WTC11 (cell line): ENCODE data around the gene NLRX1. TPM values are rescaled to one million over a fixed set of nuclear protein-coding genes. Genes with fewer than 3 reads are reported as not detected.

Experiments used
- ATAC-seq: fragments of 200-7000 bp; cut with Tn5 transposase; 2 replicates; pipeline ENCODE4 v1.10.0; 2021; ENCODE audit warnings: mild to moderate bottlenecking, moderate library complexity
- CTCF ChIA-PET: fragments of 300-600 bp; sonication (Branson Sonifier 250); formaldehyde crosslinking; loops from one replicate; lab custom pipeline; 2021; ENCODE audit warnings: antibody characterized with exemption; lab: Charles Lee
- POLR2A ChIA-PET: fragments of 350-600 bp; sonication (Branson Sonifier 250); formaldehyde crosslinking; loops from one replicate; lab custom pipeline; 2021; ENCODE audit warnings: antibody characterized with exemption; lab: Charles Lee
- DNase-seq: peaks from one replicate; pipeline ENCODE4 v3.0.0; 2021; ENCODE audit warnings: low spot score
- H3K27ac Mint-ChIP-seq: 2 replicates; pipeline ENCODE4 v1.8.0; 2021; ENCODE audit warnings: mixed read lengths
- H3K27me3 Mint-ChIP-seq: 2 replicates; pipeline ENCODE4 v1.8.0; 2021; ENCODE audit warnings: low read depth, mild to moderate bottlenecking, moderate library complexity, mixed read lengths
- H3K36me3 Mint-ChIP-seq: 2 replicates; pipeline ENCODE4 v1.8.0; 2021; ENCODE audit warnings: mixed read lengths
- H3K4me1 Mint-ChIP-seq: 2 replicates; pipeline ENCODE4 v1.8.0; 2022; ENCODE audit warnings: mixed read lengths
- H3K4me3 Mint-ChIP-seq: 2 replicates; pipeline ENCODE4 v1.8.0; 2021; ENCODE audit warnings: mild to moderate bottlenecking, moderate library complexity, mixed read lengths
- H3K9me3 Mint-ChIP-seq: 2 replicates; pipeline ENCODE4 v1.8.0; 2021; ENCODE audit warnings: mixed read lengths
- CREB1 ChIP-seq: sonication (generic); formaldehyde crosslinking; IDR thresholded peaks from 2 replicates; pipeline ENCODE4 v1.8.0; 2023; ENCODE audit warnings: mild to moderate bottlenecking, missing genetic modification reagents
- CREM ChIP-seq: sonication (generic); formaldehyde crosslinking; IDR thresholded peaks from 2 replicates; pipeline ENCODE4 v1.8.1; 2022; ENCODE audit warnings: mild to moderate bottlenecking, missing genetic modification reagents, moderate library complexity
- ELF4 ChIP-seq: sonication (generic); formaldehyde crosslinking; IDR thresholded peaks from 2 replicates; pipeline ENCODE4 v1.8.1; 2022; ENCODE audit warnings: low read depth, mild to moderate bottlenecking, moderate library complexity, missing genetic modification reagents
- ESRRA ChIP-seq: sonication (generic); formaldehyde crosslinking; IDR thresholded peaks from 2 replicates; pipeline ENCODE4 v1.8.1; 2022; ENCODE audit warnings: mild to moderate bottlenecking, missing genetic modification reagents, borderline replicate concordance
- ETV6 ChIP-seq: sonication (generic); formaldehyde crosslinking; IDR thresholded peaks from 2 replicates; pipeline ENCODE4 v1.8.1; 2022; ENCODE audit warnings: mild to moderate bottlenecking, missing genetic modification reagents
- FOXK1 ChIP-seq: sonication (generic); formaldehyde crosslinking; IDR thresholded peaks from 2 replicates; pipeline ENCODE4 v1.8.0; 2022; ENCODE audit warnings: mild to moderate bottlenecking, moderate library complexity, missing genetic modification reagents
- JUN ChIP-seq: sonication (generic); formaldehyde crosslinking; IDR thresholded peaks from 2 replicates; pipeline ENCODE4 v1.8.0; 2023; ENCODE audit warnings: mild to moderate bottlenecking, missing genetic modification reagents
- OVOL2 ChIP-seq: fragments of 250-450 bp; sonication (Bioruptor Pico); IDR thresholded peaks from 2 replicates; pipeline ENCODE4 v1.9.0; 2021; ENCODE audit warnings: mild to moderate bottlenecking, borderline replicate concordance
- SMAD3 ChIP-seq: sonication (generic); formaldehyde crosslinking; IDR thresholded peaks from 2 replicates; pipeline ENCODE4 v1.8.0; 2022; ENCODE audit warnings: missing genetic modification reagents, mild to moderate bottlenecking, borderline replicate concordance
- SP1 ChIP-seq: sonication (generic); formaldehyde crosslinking; conservative IDR thresholded peaks from 2 replicates; pipeline ENCODE4 v1.8.1; 2022; ENCODE audit warnings: missing genetic modification reagents
- ZBTB21 ChIP-seq: sonication (generic); formaldehyde crosslinking; IDR thresholded peaks from 2 replicates; pipeline ENCODE4 v1.8.1; 2023; ENCODE audit warnings: mild to moderate bottlenecking, missing genetic modification reagents, borderline replicate concordance
- ZNF263 ChIP-seq: sonication (generic); formaldehyde crosslinking; IDR thresholded peaks from 2 replicates; pipeline ENCODE4 v1.8.1; 2022; ENCODE audit warnings: low read depth, mild to moderate bottlenecking, moderate library complexity, missing genetic modification reagents
- ZNF423 ChIP-seq: fragments of 250-450 bp; sonication (Bioruptor Pico); IDR thresholded peaks from 2 replicates; pipeline ENCODE4 v2.1.2; 2022; ENCODE audit warnings: mild to moderate bottlenecking, moderate library complexity
- total RNA-seq: library from RNA; stranded (reverse); gene quantifications from 3 replicates; pipeline ENCODE4 v1.2.3, GENCODE V29; 2021
- TF ChIP-seq, protein P1 (sequence below): sonication (generic); formaldehyde crosslinking; IDR thresholded peaks from 2 replicates; pipeline ENCODE4 v1.8.1; 2023; ENCODE audit warnings: mild to moderate bottlenecking, missing genetic modification reagents, moderate library complexity
- TF ChIP-seq, protein P2 (sequence below): sonication (generic); formaldehyde crosslinking; IDR thresholded peaks from 2 replicates; pipeline ENCODE4 v1.8.1; 2023; ENCODE audit warnings: mild to moderate bottlenecking, moderate library complexity, missing genetic modification reagents
- TF ChIP-seq, protein P3 (sequence below): sonication (generic); formaldehyde crosslinking; IDR thresholded peaks from 2 replicates; pipeline ENCODE4 v1.8.0; 2022; ENCODE audit warnings: missing genetic modification reagents
- TF ChIP-seq, protein P4 (sequence below): sonication (generic); formaldehyde crosslinking; IDR thresholded peaks from 2 replicates; pipeline ENCODE4 v1.8.1; 2022; ENCODE audit warnings: low read depth, mild to moderate bottlenecking, moderate library complexity, missing genetic modification reagents, borderline replicate concordance
- TF ChIP-seq, protein P5 (sequence below): sonication (generic); formaldehyde crosslinking; conservative IDR thresholded peaks from 2 replicates; pipeline ENCODE4 v1.8.1; 2023; ENCODE audit warnings: mild to moderate bottlenecking, low read depth, missing genetic modification reagents, moderate library complexity
- TF ChIP-seq, protein P6 (sequence below): sonication (generic); formaldehyde crosslinking; IDR thresholded peaks from 2 replicates; pipeline ENCODE4 v1.8.1; 2022; ENCODE audit warnings: mild to moderate bottlenecking, missing genetic modification reagents, moderate library complexity, borderline replicate concordance
- TF ChIP-seq, protein P7 (sequence below): sonication (generic); formaldehyde crosslinking; IDR thresholded peaks from 2 replicates; pipeline ENCODE4 v1.8.1; 2022; ENCODE audit warnings: missing genetic modification reagents, borderline replicate concordance
- TF ChIP-seq, protein P8 (sequence below): fragments of 200-600 bp; IDR thresholded peaks from 2 replicates; pipeline ENCODE4 v1.8.0; 2022; ENCODE audit warnings: antibody characterized with exemption

NLRX1 gene
- total RNA-seq, 1 experiment from 2014 or later, result 20.8 TPM

DNA sequence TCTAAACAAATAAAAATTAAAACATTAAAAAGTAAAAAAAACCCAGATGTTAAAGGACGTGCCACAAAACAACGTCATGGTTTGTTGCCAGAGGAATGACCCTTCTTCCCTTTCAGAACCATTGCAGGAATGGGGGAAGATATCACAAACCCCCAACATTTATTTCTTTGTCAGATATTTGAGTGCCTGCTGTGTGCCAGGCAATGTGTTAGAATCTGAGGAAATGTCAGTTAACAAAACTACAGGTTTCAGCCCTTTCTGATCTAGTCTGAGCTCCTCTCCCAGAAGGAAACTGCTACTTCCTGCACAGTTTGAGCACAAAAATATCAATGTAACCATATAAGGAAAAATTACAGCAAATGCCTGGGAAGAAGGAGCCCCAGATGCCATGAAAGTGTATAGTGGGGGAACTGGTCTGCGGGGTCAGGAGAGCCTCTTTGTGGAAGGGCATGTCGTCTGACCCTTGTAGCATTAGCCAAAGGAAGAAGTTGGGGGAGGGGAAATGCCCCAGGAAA is 9.7 kb downstream of the NLRX1 start (continued):
- TF ChIP-seq, protein P1, sequence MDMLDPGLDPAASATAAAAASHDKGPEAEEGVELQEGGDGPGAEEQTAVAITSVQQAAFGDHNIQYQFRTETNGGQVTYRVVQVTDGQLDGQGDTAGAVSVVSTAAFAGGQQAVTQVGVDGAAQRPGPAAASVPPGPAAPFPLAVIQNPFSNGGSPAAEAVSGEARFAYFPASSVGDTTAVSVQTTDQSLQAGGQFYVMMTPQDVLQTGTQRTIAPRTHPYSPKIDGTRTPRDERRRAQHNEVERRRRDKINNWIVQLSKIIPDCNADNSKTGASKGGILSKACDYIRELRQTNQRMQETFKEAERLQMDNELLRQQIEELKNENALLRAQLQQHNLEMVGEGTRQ (CRISPR knock-in tag), result no peak
- no peak for TF ChIP-seq ZNF423
- no peak for TF ChIP-seq ZNF263 (CRISPR knock-in tag)
- TF ChIP-seq ELF4 (CRISPR knock-in tag), result no peak
- TF ChIP-seq, protein P2, sequence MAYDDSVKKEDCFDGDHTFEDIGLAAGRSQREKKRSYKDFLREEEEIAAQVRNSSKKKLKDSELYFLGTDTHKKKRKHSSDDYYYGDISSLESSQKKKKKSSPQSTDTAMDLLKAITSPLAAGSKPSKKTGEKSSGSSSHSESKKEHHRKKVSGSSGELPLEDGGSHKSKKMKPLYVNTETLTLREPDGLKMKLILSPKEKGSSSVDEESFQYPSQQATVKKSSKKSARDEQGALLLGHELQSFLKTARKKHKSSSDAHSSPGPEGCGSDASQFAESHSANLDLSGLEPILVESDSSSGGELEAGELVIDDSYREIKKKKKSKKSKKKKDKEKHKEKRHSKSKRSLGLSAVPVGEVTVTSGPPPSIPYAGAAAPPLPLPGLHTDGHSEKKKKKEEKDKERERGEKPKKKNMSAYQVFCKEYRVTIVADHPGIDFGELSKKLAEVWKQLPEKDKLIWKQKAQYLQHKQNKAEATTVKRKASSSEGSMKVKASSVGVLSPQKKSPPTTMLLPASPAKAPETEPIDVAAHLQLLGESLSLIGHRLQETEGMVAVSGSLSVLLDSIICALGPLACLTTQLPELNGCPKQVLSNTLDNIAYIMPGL (CRISPR knock-in tag), result no peak
- no peak for TF ChIP-seq SP1 (CRISPR knock-in tag)

DNA sequence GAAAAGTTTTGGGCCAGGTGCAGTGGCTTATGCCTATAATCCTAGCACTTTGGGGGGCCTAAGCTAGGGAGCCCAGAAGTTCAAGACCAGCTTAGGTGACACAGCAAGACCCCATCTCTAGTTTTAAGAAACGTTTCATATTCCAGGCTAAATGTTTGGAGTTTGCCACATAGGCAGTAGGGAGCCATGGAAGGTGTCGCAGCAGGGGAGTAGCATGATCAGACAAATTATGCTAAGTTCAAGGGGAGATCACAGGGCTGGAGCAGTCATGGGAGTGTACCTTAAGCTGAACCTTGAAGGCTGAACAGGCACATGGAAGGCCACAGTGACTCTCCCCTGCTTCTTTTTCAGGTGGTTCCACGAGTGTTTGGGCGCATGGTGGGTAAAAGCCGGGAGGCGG is 10.8 kb downstream of the NLRX1 start:
- DNase-seq, result no peak
- H3K4me3 Mint-ChIP-seq, result no peak overlapping the region
- H3K36me3 Mint-ChIP-seq, result peaks cover 6% of the 10 kb centered on the region; the same call in 1 of the 2 replicates
- H3K27me3 Mint-ChIP-seq, result no peaks in the 10 kb centered on the region
- CTCF ChIA-PET, result interaction anchor here (0.8 kb wide), 1 partner anchor 35 kb away, joined by 3 read pairs; no protein-coding TSS in a partner anchor
- POLR2A ChIA-PET, result no interaction called here
- H3K27ac Mint-ChIP-seq, result no peak overlapping the region
- H3K4me1 Mint-ChIP-seq, result no peaks in the 10 kb centered on the region
- no peaks in the 10 kb centered on the region for H3K9me3 Mint-ChIP-seq
- ATAC-seq, result no peak
- TF ChIP-seq, protein P3, sequence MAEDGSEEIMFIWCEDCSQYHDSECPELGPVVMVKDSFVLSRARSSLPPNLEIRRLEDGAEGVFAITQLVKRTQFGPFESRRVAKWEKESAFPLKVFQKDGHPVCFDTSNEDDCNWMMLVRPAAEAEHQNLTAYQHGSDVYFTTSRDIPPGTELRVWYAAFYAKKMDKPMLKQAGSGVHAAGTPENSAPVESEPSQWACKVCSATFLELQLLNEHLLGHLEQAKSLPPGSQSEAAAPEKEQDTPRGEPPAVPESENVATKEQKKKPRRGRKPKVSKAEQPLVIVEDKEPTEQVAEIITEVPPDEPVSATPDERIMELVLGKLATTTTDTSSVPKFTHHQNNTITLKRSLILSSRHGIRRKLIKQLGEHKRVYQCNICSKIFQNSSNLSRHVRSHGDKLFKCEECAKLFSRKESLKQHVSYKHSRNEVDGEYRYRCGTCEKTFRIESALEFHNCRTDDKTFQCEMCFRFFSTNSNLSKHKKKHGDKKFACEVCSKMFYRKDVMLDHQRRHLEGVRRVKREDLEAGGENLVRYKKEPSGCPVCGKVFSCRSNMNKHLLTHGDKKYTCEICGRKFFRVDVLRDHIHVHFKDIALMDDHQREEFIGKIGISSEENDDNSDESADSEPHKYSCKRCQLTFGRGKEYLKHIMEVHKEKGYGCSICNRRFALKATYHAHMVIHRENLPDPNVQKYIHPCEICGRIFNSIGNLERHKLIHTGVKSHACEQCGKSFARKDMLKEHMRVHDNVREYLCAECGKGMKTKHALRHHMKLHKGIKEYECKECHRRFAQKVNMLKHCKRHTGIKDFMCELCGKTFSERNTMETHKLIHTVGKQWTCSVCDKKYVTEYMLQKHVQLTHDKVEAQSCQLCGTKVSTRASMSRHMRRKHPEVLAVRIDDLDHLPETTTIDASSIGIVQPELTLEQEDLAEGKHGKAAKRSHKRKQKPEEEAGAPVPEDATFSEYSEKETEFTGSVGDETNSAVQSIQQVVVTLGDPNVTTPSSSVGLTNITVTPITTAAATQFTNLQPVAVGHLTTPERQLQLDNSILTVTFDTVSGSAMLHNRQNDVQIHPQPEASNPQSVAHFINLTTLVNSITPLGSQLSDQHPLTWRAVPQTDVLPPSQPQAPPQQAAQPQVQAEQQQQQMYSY (CRISPR knock-in tag), result no peak
- TF ChIP-seq JUN (no peak), OVOL2 (no peak), FOXK1 (CRISPR knock-in tag) (no peak), ZBTB21 (no peak), CREB1 (no peak), SMAD3 (CRISPR knock-in tag) (no peak), CREM (no peak), ESRRA (CRISPR knock-in tag) (no peak), ETV6 (no peak)
- TF ChIP-seq, protein P4, sequence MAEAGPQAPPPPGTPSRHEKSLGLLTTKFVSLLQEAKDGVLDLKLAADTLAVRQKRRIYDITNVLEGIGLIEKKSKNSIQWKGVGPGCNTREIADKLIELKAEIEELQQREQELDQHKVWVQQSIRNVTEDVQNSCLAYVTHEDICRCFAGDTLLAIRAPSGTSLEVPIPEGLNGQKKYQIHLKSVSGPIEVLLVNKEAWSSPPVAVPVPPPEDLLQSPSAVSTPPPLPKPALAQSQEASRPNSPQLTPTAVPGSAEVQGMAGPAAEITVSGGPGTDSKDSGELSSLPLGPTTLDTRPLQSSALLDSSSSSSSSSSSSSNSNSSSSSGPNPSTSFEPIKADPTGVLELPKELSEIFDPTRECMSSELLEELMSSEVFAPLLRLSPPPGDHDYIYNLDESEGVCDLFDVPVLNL, result no peak
- TF ChIP-seq, protein P5, sequence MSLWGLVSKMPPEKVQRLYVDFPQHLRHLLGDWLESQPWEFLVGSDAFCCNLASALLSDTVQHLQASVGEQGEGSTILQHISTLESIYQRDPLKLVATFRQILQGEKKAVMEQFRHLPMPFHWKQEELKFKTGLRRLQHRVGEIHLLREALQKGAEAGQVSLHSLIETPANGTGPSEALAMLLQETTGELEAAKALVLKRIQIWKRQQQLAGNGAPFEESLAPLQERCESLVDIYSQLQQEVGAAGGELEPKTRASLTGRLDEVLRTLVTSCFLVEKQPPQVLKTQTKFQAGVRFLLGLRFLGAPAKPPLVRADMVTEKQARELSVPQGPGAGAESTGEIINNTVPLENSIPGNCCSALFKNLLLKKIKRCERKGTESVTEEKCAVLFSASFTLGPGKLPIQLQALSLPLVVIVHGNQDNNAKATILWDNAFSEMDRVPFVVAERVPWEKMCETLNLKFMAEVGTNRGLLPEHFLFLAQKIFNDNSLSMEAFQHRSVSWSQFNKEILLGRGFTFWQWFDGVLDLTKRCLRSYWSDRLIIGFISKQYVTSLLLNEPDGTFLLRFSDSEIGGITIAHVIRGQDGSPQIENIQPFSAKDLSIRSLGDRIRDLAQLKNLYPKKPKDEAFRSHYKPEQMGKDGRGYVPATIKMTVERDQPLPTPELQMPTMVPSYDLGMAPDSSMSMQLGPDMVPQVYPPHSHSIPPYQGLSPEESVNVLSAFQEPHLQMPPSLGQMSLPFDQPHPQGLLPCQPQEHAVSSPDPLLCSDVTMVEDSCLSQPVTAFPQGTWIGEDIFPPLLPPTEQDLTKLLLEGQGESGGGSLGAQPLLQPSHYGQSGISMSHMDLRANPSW (CRISPR knock-in tag), result no peak
- TF ChIP-seq, protein P6, sequence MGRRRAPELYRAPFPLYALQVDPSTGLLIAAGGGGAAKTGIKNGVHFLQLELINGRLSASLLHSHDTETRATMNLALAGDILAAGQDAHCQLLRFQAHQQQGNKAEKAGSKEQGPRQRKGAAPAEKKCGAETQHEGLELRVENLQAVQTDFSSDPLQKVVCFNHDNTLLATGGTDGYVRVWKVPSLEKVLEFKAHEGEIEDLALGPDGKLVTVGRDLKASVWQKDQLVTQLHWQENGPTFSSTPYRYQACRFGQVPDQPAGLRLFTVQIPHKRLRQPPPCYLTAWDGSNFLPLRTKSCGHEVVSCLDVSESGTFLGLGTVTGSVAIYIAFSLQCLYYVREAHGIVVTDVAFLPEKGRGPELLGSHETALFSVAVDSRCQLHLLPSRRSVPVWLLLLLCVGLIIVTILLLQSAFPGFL (CRISPR knock-in tag), result no peak
- TF ChIP-seq, protein P7, sequence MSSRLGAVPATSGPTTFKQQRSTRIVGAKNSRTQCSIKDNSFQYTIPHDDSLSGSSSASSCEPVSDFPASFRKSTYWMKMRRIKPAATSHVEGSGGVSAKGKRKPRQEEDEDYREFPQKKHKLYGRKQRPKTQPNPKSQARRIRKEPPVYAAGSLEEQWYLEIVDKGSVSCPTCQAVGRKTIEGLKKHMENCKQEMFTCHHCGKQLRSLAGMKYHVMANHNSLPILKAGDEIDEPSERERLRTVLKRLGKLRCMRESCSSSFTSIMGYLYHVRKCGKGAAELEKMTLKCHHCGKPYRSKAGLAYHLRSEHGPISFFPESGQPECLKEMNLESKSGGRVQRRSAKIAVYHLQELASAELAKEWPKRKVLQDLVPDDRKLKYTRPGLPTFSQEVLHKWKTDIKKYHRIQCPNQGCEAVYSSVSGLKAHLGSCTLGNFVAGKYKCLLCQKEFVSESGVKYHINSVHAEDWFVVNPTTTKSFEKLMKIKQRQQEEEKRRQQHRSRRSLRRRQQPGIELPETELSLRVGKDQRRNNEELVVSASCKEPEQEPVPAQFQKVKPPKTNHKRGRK, result no peak
- TF ChIP-seq, protein P8, sequence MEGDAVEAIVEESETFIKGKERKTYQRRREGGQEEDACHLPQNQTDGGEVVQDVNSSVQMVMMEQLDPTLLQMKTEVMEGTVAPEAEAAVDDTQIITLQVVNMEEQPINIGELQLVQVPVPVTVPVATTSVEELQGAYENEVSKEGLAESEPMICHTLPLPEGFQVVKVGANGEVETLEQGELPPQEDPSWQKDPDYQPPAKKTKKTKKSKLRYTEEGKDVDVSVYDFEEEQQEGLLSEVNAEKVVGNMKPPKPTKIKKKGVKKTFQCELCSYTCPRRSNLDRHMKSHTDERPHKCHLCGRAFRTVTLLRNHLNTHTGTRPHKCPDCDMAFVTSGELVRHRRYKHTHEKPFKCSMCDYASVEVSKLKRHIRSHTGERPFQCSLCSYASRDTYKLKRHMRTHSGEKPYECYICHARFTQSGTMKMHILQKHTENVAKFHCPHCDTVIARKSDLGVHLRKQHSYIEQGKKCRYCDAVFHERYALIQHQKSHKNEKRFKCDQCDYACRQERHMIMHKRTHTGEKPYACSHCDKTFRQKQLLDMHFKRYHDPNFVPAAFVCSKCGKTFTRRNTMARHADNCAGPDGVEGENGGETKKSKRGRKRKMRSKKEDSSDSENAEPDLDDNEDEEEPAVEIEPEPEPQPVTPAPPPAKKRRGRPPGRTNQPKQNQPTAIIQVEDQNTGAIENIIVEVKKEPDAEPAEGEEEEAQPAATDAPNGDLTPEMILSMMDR, result no peak
